ENCODE data around the gene ALDH8A1. TPM values are rescaled to one million over a fixed set of nuclear protein-coding genes. Genes with fewer than 3 reads are reported as not detected.

Gene ALDH8A1, protein sequence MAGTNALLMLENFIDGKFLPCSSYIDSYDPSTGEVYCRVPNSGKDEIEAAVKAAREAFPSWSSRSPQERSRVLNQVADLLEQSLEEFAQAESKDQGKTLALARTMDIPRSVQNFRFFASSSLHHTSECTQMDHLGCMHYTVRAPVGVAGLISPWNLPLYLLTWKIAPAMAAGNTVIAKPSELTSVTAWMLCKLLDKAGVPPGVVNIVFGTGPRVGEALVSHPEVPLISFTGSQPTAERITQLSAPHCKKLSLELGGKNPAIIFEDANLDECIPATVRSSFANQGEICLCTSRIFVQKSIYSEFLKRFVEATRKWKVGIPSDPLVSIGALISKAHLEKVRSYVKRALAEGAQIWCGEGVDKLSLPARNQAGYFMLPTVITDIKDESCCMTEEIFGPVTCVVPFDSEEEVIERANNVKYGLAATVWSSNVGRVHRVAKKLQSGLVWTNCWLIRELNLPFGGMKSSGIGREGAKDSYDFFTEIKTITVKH
- total RNA-seq: 0.48 TPM in 1 of 2 replicates, not detected in the other

DNA sequence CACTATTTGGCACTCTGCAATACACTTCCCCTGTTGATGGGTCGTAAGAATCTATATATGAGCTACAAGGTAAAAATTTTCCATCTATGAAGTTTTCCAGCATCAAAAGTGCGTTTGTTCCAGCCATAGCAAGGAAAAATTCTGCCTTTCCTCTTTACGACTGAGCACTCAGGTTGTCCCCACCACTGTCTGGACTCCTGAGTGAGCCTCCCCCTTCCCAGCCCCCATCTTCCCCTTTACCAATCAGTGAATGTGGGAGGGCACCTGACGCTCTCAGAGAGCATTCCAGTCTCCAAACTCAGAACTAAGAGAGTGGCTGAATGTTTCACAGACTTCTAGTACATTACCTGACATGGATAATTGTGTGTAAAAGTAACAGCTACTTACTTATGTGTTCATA is at the start of gene ALDH8A1:
Gene ALDH8A1 (minus strand): TSS at position 175 of the 400 bp plus-strand sequence. CDS start 48 bp downstream, at position 127.

Other genes starting within 250 kb of the ALDH8A1 start
- 68.9 and 115 TPM in 2 replicates for gene HBS1L, start 104.7 kb upstream of the ALDH8A1 start, total RNA-seq
- gene MYB, start 231.2 kb upstream of the ALDH8A1 start, total RNA-seq: 0.10 TPM in 1 of 2 replicates, not detected in the other

Data from vein endothelial cell (primary cell).